BE2C (cell line): ENCODE measurements around the gene KRTAP12-3.

Experiments used
- DNase-seq: peaks from one replicate; pipeline ENCODE4 v3.0.0-alpha.2; 2020
- H3K27me3 ChIP-seq: fragments of 250-450 bp; sonication (Bioruptor Pico); 2 replicates; pipeline ENCODE4 v1.5.1; 2020; ENCODE audit warnings: mild to moderate bottlenecking
- H3K36me3 ChIP-seq: fragments of 250-450 bp; sonication (Bioruptor Pico); 2 replicates; pipeline ENCODE4 v1.5.1; 2020; ENCODE audit warnings: mild to moderate bottlenecking
- H3K4me1 ChIP-seq: fragments of 250-450 bp; sonication (Bioruptor Pico); 2 replicates; pipeline ENCODE4 v1.5.1; 2020
- H3K4me3 ChIP-seq: 2 replicates; pipeline ENCODE4 v1.5.1; 2011; ENCODE audit warnings: low read depth, low read length
- H3K9me3 ChIP-seq: fragments of 250-450 bp; sonication (Bioruptor Pico); 2 replicates; pipeline ENCODE4 v1.5.1; 2020
- CTCF ChIP-seq: IDR thresholded peaks from 2 replicates; pipeline ENCODE4 v1.5.1; 2012; ENCODE audit warnings: mild to moderate bottlenecking, low read depth, low read length

Gene KRTAP12-3

DNA sequence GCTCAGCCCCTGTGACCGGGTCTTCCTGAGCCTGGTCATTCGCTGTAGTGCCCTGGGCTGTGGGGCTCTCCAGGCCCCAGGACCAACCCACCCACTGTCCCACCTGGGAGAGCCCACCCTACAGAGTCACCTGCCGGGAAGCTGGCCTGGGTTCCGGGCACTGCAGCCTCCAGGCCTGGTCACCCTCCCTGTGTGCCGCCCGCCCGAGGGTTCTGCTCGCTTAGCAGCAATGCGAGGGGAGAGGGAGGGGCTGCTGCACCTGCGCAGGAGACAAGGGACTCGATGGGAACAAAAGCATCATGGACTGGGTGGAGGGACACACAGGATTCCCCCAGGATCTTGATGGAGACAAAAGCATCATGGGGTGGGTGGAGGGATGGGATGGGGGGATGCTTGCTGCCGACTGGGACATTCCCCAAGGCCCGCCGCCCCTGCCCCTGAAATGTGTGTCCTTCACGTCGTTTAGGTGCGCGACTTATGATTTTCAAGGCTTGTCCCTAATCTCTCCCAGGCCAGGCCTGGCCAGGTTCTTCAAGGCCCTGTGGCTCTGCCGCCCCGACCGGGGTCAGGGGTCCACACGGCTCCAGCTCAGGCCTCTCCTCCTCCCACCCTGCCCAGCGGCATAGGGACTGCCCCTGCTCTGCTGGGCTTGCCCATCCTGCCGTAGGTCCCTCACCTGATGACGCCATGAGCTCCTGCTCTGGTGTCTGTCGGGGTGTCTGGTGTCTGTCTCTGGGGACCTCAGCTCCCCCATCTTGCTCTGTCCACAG is 44.2 kb upstream of the KRTAP12-3 start:
- H3K4me3 ChIP-seq = no peak overlapping the region
- H3K27me3 ChIP-seq = peaks cover 11% of the 10 kb centered on the region
- no peaks in the 10 kb centered on the region for H3K9me3 ChIP-seq
- no peaks in the 10 kb centered on the region for H3K36me3 ChIP-seq
- no peaks in the 10 kb centered on the region for H3K4me1 ChIP-seq
- no peak for DNase-seq
- TF ChIP-seq CTCF = no peak

DNA sequence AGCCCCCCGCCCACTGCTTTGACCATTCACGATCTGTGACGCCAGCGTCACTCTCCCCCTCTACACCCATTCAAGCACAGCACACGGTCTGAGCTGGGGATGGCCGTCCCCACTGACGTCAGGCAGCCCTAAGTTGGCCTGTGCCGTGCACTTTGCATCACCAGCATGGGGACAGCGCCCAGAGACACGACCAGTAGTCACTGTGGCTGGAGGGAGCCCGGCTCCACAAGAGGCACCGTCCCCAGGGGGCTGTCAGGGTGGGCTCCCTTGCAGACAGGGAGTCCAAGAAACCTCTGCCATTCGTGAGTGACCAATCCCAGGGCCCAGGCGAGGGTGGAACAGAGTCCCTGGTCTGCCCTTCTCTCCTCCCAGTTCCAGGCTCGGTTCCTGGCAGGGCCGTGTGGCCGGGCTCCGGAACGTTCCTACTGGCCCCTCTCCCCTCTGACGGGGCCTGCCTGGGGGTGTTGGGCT is 43.5 kb upstream of the KRTAP12-3 start:
- Histone ChIP-seq H3K27me3 (peaks cover 11% of the 10 kb centered on the region), H3K4me1 (no peaks in the 10 kb centered on the region), H3K36me3 (no peaks in the 10 kb centered on the region), H3K9me3 (no peaks in the 10 kb centered on the region), H3K4me3 (no peak overlapping the region)
- DNase-seq = no peak
- TF ChIP-seq CTCF = no peak

DNA sequence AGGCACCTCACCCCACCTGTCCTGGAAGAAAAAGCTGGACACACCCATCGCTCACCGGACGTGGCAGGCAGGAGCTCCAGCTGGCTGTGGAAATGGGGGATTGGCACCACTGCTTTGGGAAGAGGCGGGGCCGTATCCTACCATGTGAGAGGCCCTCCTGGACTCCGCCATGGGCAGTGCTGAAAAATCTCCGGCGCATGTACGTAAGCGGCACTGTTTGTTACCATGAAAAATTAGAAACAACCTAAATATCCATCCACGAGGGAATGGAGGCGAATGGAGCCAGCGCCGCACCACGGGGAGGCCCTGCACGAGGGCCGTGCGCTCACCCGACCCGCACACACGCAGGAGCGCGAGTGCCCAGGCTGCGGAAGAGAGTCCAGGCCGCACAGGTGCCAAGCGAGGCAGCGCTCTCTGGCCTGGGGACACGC is 42.8 kb upstream of the KRTAP12-3 start:
- no peak for TF ChIP-seq CTCF
- H3K27me3 ChIP-seq = peaks cover 11% of the 10 kb centered on the region
- DNase-seq = no peak
- H3K4me3 ChIP-seq = no peak overlapping the region
- no peaks in the 10 kb centered on the region for H3K4me1 ChIP-seq
- H3K9me3 ChIP-seq = no peaks in the 10 kb centered on the region
- H3K36me3 ChIP-seq = no peaks in the 10 kb centered on the region

GRCh38 chr21:44615466-44615865 is 42.3 kb upstream of the KRTAP12-3 start:
- Histone ChIP-seq H3K4me1 (no peaks in the 10 kb centered on the region), H3K4me3 (no peak overlapping the region), H3K9me3 (no peaks in the 10 kb centered on the region), H3K36me3 (no peaks in the 10 kb centered on the region), H3K27me3 (peaks cover 11% of the 10 kb centered on the region)
- TF ChIP-seq CTCF = no peak
- no peak for DNase-seq

DNA sequence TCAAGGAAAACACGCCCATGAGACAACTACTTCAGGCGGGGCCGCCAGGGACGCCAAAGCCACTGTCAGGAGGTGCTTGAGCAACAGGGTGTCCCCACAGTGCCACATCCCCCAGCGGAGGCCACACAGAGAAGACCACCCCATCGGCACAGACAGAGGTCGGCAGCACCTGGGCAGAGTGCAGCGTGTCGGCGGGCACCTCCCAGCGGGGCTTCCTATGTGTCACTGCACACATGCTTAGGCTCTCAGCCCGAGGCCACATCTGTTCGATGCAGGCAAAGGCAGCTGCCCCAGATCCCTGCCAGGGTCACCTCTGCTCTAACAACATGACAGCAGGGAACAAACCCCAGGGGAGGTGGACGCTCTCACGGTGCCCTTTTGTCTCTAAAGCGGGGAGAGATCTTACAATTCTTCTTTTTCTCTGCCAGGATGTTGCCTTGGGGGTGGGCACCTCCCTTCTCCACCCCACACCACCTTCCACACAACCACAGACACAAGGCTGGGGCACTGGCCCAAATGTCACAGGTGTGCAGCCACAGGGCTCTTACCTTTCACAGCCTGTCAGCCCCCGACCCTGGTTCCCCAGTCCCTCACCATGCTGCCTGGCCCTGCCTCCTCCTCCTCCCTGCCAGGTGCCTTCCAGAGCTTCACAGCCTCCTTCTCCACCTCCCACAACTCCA is 41.7 kb upstream of the KRTAP12-3 start:
- Histone ChIP-seq H3K4me3 (no peak overlapping the region), H3K36me3 (no peaks in the 10 kb centered on the region), H3K9me3 (no peaks in the 10 kb centered on the region), H3K4me1 (no peaks in the 10 kb centered on the region), H3K27me3 (peaks cover 11% of the 10 kb centered on the region)
- TF ChIP-seq CTCF = no peak
- no peak for DNase-seq

DNA sequence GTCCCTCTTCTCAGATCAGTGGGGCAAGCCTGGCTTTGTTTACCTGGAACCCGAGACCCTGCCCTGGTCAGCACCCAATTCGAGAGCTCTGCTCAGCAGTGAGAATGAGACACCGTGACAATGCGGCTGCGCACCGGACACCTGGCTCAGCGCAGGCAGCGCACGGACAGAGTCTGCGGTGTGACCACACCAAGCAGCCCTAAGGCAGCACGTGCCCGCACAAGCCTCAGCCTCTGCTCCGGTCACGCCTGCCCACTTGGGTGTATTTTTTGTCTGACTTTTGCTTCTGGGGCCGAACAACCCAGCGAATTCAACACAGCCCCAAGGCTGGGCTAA is 41.2 kb upstream of the KRTAP12-3 start:
- Histone ChIP-seq H3K27me3 (peaks cover 11% of the 10 kb centered on the region), H3K36me3 (no peaks in the 10 kb centered on the region), H3K4me3 (no peak overlapping the region), H3K9me3 (no peaks in the 10 kb centered on the region), H3K4me1 (no peaks in the 10 kb centered on the region)
- DNase-seq = no peak
- TF ChIP-seq CTCF = no peak
